GM23338 (cell line): Measurements from ENCODE around the gene LRRC38. TPM values are rescaled to one million over a fixed set of nuclear protein-coding genes. Genes with fewer than 3 reads are reported as not detected.

Source experiments
- ATAC-seq: fragments of 200-7000 bp; cut with Tn5 transposase; 3 replicates; pipeline ENCODE4 v1.9.1; 2020
- DNase-seq: peaks from one replicate; pipeline ENCODE4 v3.0.0-alpha.2; 2015; ENCODE audit warnings: low spot score
- H2AFZ ChIP-seq: fragments of 200-600 bp; sonication (generic); 2 replicates; pipeline ENCODE4 v1.8.0; 2016; ENCODE audit warnings: antibody characterized with exemption, mild to moderate bottlenecking, moderate library complexity
- H3F3A ChIP-seq: fragments of 200-600 bp; sonication (generic); replicated peaks from 2 replicates; pipeline ENCODE4 v1.8.0; 2017; ENCODE audit warnings: antibody characterized with exemption, mixed run types, low read depth
- H3K27ac ChIP-seq: fragments of 200-600 bp; sonication (generic); 2 replicates; pipeline ENCODE4 v1.6.1; 2016; ENCODE audit warnings: low read depth
- H3K27me3 ChIP-seq: fragments of 200-600 bp; sonication (generic); 2 replicates; pipeline ENCODE4 v1.8.0; 2016; ENCODE audit warnings: mild to moderate bottlenecking, mixed run types, moderate library complexity; ENCODE audit not compliant: insufficient read depth
- H3K36me3 ChIP-seq: fragments of 200-600 bp; sonication (generic); 2 replicates; pipeline ENCODE4 v1.8.0; 2016; ENCODE audit warnings: mild to moderate bottlenecking; ENCODE audit not compliant: insufficient read depth
- H3K4me1 ChIP-seq: fragments of 200-600 bp; sonication (generic); 2 replicates; pipeline ENCODE4 v1.8.0; 2016; ENCODE audit warnings: mild to moderate bottlenecking, moderate library complexity; ENCODE audit not compliant: insufficient read depth
- H3K4me2 ChIP-seq: fragments of 200-600 bp; sonication (generic); 2 replicates; pipeline ENCODE4 v1.7.1; 2017; ENCODE audit warnings: mixed run types
- H3K4me3 ChIP-seq: fragments of 200-600 bp; sonication (generic); 2 replicates; pipeline ENCODE4 v1.6.1; 2016; ENCODE audit warnings: mixed run types
- H3K79me2 ChIP-seq: fragments of 200-600 bp; sonication (generic); replicated peaks from 2 replicates; pipeline ENCODE4 v1.8.0; 2017; ENCODE audit warnings: mild to moderate bottlenecking; ENCODE audit not compliant: insufficient read depth
- H3K9me2 ChIP-seq: fragments of 200-600 bp; sonication (generic); 2 replicates; pipeline ENCODE4 v1.8.0; 2017; ENCODE audit not compliant: insufficient read depth
- H4K20me1 ChIP-seq: fragments of 200-600 bp; sonication (generic); replicated peaks from 2 replicates; pipeline ENCODE4 v1.8.0; 2017; ENCODE audit warnings: mild to moderate bottlenecking; ENCODE audit not compliant: insufficient read depth
- H3K27ac Mint-ChIP-seq: 2 replicates; pipeline ENCODE4 v1.8.0; 2020; ENCODE audit warnings: inconsistent platforms, mild to moderate bottlenecking, moderate library complexity, mixed read lengths
- H3K27me3 Mint-ChIP-seq: 3 replicates; pipeline ENCODE4 v1.8.0; 2022; ENCODE audit warnings: low read depth, mild to moderate bottlenecking, moderate library complexity, mixed read lengths, inconsistent platforms; ENCODE audit not compliant: insufficient read depth, poor library complexity
- H3K36me3 Mint-ChIP-seq: 3 replicates; pipeline ENCODE4 v1.8.0; 2021; ENCODE audit warnings: low read depth, mild to moderate bottlenecking, inconsistent platforms, moderate library complexity, mixed read lengths
- H3K4me1 Mint-ChIP-seq: 3 replicates; pipeline ENCODE4 v1.8.0; 2020; ENCODE audit warnings: mild to moderate bottlenecking, inconsistent platforms, mixed read lengths
- H3K4me3 Mint-ChIP-seq: 3 replicates; pipeline ENCODE4 v1.8.0; 2021; ENCODE audit warnings: moderate library complexity, mild to moderate bottlenecking, inconsistent platforms, mixed read lengths
- H3K9me3 Mint-ChIP-seq: 3 replicates; pipeline ENCODE4 v1.8.0; 2020; ENCODE audit warnings: moderate library complexity, mild to moderate bottlenecking, inconsistent platforms, mixed read lengths
- CREB1 ChIP-seq: fragments of 250-450 bp; sonication (Bioruptor Pico); IDR thresholded peaks from 2 replicates; pipeline ENCODE4 v1.5.0; 2020; ENCODE audit warnings: low read depth, mild to moderate bottlenecking, moderate library complexity
- CTCF ChIP-seq, 2 experiments: fragments of 200-600 bp in 1 of 2; sonication (generic) in 1 of 2; conservative IDR thresholded peaks; 2 replicates each; pipeline versions ENCODE4 v1.5.1 to v1.6.1; 2016 to 2017; ENCODE audit warnings: antibody characterized with exemption in 2 of 2, low read depth in 2 of 2, mild to moderate bottlenecking in 2 of 2, moderate library complexity in 1 of 2
- ETS1 ChIP-seq: IDR thresholded peaks from 2 replicates; pipeline ENCODE4 v1.6.1; 2016; ENCODE audit warnings: antibody characterized with exemption
- EZH2 ChIP-seq: fragments of 200-600 bp; sonication (generic); IDR thresholded peaks from one replicate; pipeline ENCODE4 v1.8.0; 2017; ENCODE audit warnings: antibody characterized with exemption, mild to moderate bottlenecking, low read depth; ENCODE audit not compliant: unreplicated experiment
- EZH2phosphoT487 ChIP-seq: fragments of 200-600 bp; sonication (generic); IDR thresholded peaks from one replicate; pipeline ENCODE4 v1.8.1; 2018; ENCODE audit warnings: antibody characterized with exemption; ENCODE audit not compliant: unreplicated experiment
- JUNB ChIP-seq: IDR thresholded peaks from one replicate; pipeline ENCODE4 v1.6.1; 2016; ENCODE audit warnings: antibody characterized with exemption; ENCODE audit not compliant: unreplicated experiment
- NANOG ChIP-seq: IDR thresholded peaks from 2 replicates; pipeline ENCODE4 v1.6.1; 2016; ENCODE audit warnings: antibody characterized with exemption, borderline replicate concordance
- POLR2AphosphoS5 ChIP-seq: IDR thresholded peaks from 2 replicates; pipeline ENCODE4 v1.6.1; 2016; ENCODE audit warnings: antibody characterized with exemption, low read depth
- REST ChIP-seq: IDR thresholded peaks from one replicate; pipeline ENCODE4 v1.6.1; 2018; ENCODE audit warnings: antibody characterized with exemption; ENCODE audit not compliant: unreplicated experiment
- STAT1 ChIP-seq: IDR thresholded peaks from one replicate; pipeline ENCODE4 v1.6.1; 2016; ENCODE audit warnings: antibody characterized with exemption; ENCODE audit not compliant: unreplicated experiment
- ZNF114 ChIP-seq: fragments of 250-450 bp; sonication (Bioruptor Pico); IDR thresholded peaks from 2 replicates; pipeline ENCODE4 v1.5.0; 2020; ENCODE audit warnings: mild to moderate bottlenecking, moderate library complexity
- ZNF331 ChIP-seq: fragments of 250-450 bp; sonication (Bioruptor Pico); IDR thresholded peaks from 2 replicates; pipeline ENCODE4 v1.5.0; 2020; ENCODE audit warnings: low read depth, mild to moderate bottlenecking, moderate library complexity
- ZNF462 ChIP-seq: fragments of 250-450 bp; sonication (Bioruptor Pico); IDR thresholded peaks from 2 replicates; pipeline ENCODE4 v1.5.0; 2020; ENCODE audit warnings: mild to moderate bottlenecking, moderate library complexity
- polyA plus RNA-seq: library from polyadenylated mRNA; unstranded; fragments of >200 nt; fragmentation: Nextera tagmentation; extraction: Ambion mirVana; gene quantifications from 2 replicates; pipeline ENCODE4 v1.2.1, GENCODE V29; 2016
- total RNA-seq: library from RNA; depleted of rRNA; stranded (reverse); fragments of >200 nt; shearing (Covaris generic); gene quantifications from 2 replicates; pipeline ENCODE4 v1.2.3, GENCODE V29; 2014

LRRC38 gene
- total and polyA plus RNA-seq, 2 experiments from 2014 or later, result 0.17 TPM; not detected in 1

GRCh38 chr1:13499422-13499821 is 14.4 kb downstream of the LRRC38 start:
- TF ChIP-seq ZNF331 (CRISPR knock-in tag) (no peak), JUNB (no peak), STAT1 (no peak), EZH2phosphoT487 (no peak), CREB1 (CRISPR knock-in tag) (no peak), ETS1 (no peak), CTCF (conservative IDR thresholded peaks at IDR 0.05; ENCODE audit: low read depth in 2 of 2) (no peak), REST (no peak), ZNF462 (CRISPR knock-in tag) (no peak), POLR2AphosphoS5 (no peak), NANOG (no peak), EZH2 (no peak), ZNF114 (no peak)
- no peaks in the 10 kb centered on the region for H3K9me3 Mint-ChIP-seq
- peaks cover 12% of the 10 kb centered on the region for H3K27me3 Mint-ChIP-seq
- H3K4me2 ChIP-seq, result no peak overlapping the region; the same call in 1 of the 2 replicates
- peaks cover 11% of the 10 kb centered on the region for H3K4me1 ChIP-seq
- H2AFZ ChIP-seq, result no peak overlapping the region
- H3K4me1 Mint-ChIP-seq, result peaks cover 23% of the 10 kb centered on the region
- H3K36me3 ChIP-seq, result no peaks in the 10 kb centered on the region
- H3K79me2 ChIP-seq, result no peaks in the 10 kb centered on the region
- no peak overlapping the region for H3K4me3 Mint-ChIP-seq
- H3K4me3 ChIP-seq, result no peak overlapping the region
- DNase-seq (no peak), ATAC-seq (peak; percentile 58)
- H3K27ac ChIP-seq, result no peak overlapping the region
- no peaks in the 10 kb centered on the region for H4K20me1 ChIP-seq
- no peaks in the 10 kb centered on the region for H3F3A ChIP-seq
- no peak overlapping the region for H3K27ac Mint-ChIP-seq
- H3K36me3 Mint-ChIP-seq, result no peaks in the 10 kb centered on the region
- no peaks in the 10 kb centered on the region for H3K27me3 ChIP-seq
- H3K9me2 ChIP-seq, result no peaks in the 10 kb centered on the region
